Gastrocnemius medialis (tissue), 4 donors: ENCODE data around the gene EPS8.

Source experiments
- CTCF ChIP-seq, 5 experiments: fragments of 450-650 bp in 3 of 5; fragments of 200-600 bp in 2 of 5; sonication (generic) in 2 of 5; IDR thresholded peaks in 4 of 5; conservative IDR thresholded peaks in 1 of 5; 1 replicate in 4 of 5; 2 replicates in 1 of 5; pipeline ENCODE4 v1.5.1; 2016 to 2019; ENCODE audit warnings: antibody characterized with exemption in 5 of 5, mild to moderate bottlenecking in 3 of 5, moderate library complexity in 3 of 5
- POLR2A ChIP-seq, 2 donors: fragments of 450-650 bp; IDR thresholded peaks; one replicate each; pipeline ENCODE4 v1.6.1; 2017; ENCODE audit warnings: antibody characterized with exemption in 2 of 2, mild to moderate bottlenecking in 2 of 2, moderate library complexity in 2 of 2

- TF ChIP-seq CTCF (IDR thresholded peaks at IDR 0.05 in 4 of 5, conservative IDR thresholded peaks at IDR 0.05 in 1 of 5) (no peak), POLR2A (IDR thresholded peaks at IDR 0.05) (no peak)
These were observed 199.7 kb downstream of the EPS8 start for GRCh38 chr12:15589328-15590032.
